Measurements from ENCODE around the gene DSCAML1.

DSCAML1 gene

GRCh38 chr11:117579161-117579560 is 217.9 kb downstream of the DSCAML1 start:
- no peak for ATAC-seq
- TF ChIP-seq CREB5 (CRISPR knock-in tag; IDR thresholded peaks at IDR 0.05; ENCODE audit: low read depth) (no peak), POU6F1 (CRISPR knock-in tag; IDR thresholded peaks at IDR 0.05; ENCODE audit: borderline replicate concordance, low read depth) (no peak), ZFP3 (CRISPR knock-in tag; IDR thresholded peaks at IDR 0.05) (no peak), ISL1 (CRISPR knock-in tag; IDR thresholded peaks at IDR 0.05) (no peak), PPARA (CRISPR knock-in tag; IDR thresholded peaks at IDR 0.05; ENCODE audit: borderline replicate concordance) (no peak), ZNF70 (CRISPR knock-in tag; IDR thresholded peaks at IDR 0.05) (no peak), ZNF8 (CRISPR knock-in tag; IDR thresholded peaks at IDR 0.05) (no peak), ESRRG (CRISPR knock-in tag; IDR thresholded peaks at IDR 0.05) (no peak), CSRNP3 (CRISPR knock-in tag; IDR thresholded peaks at IDR 0.05) (no peak), BACH2 (CRISPR knock-in tag; IDR thresholded peaks at IDR 0.05; ENCODE audit: borderline replicate concordance) (no peak), TCF4 (CRISPR knock-in tag; IDR thresholded peaks at IDR 0.05; ENCODE audit: borderline replicate concordance) (no peak), OSR1 (CRISPR knock-in tag; IDR thresholded peaks at IDR 0.05) (no peak), ZNF565 (CRISPR knock-in tag; conservative IDR thresholded peaks at IDR 0.05; ENCODE audit: low read depth) (no peak), SNAI2 (CRISPR knock-in tag; IDR thresholded peaks at IDR 0.05) (no peak), ZC3H10 (CRISPR knock-in tag; IDR thresholded peaks at IDR 0.05) (no peak), TOX (CRISPR knock-in tag; IDR thresholded peaks at IDR 0.05; ENCODE audit: borderline replicate concordance) (no peak), GLIS3 (CRISPR knock-in tag; IDR thresholded peaks at IDR 0.05) (no peak), RARB (CRISPR knock-in tag; IDR thresholded peaks at IDR 0.05) (no peak), PATZ1 (CRISPR knock-in tag; IDR thresholded peaks at IDR 0.05; ENCODE audit: borderline replicate concordance) (no peak), CSDC2 (CRISPR knock-in tag; IDR thresholded peaks at IDR 0.05) (no peak)

GRCh38 chr11:117575856-117576255 is 221.2 kb downstream of the DSCAML1 start:
- TF ChIP-seq CREB5 (CRISPR knock-in tag; IDR thresholded peaks at IDR 0.05; ENCODE audit: low read depth) (no peak), TCF4 (CRISPR knock-in tag; IDR thresholded peaks at IDR 0.05; ENCODE audit: borderline replicate concordance) (no peak), GLIS3 (CRISPR knock-in tag; IDR thresholded peaks at IDR 0.05) (no peak), CSDC2 (CRISPR knock-in tag; IDR thresholded peaks at IDR 0.05) (no peak), TSHZ2 (CRISPR knock-in tag; IDR thresholded peaks at IDR 0.05) (no peak)
- ATAC-seq: no peak

All from SK-N-SH treated with all-trans-retinoic acid at 6 μM for 48 hours (cell line).